Fibroblast of mammary gland (primary cell): Measurements from ENCODE around the gene KIF2A.
A peak's percentile ranks its signal among the peaks of the same experiment; 100 is the strongest.

Experiments used
- DNase-seq: peaks from one replicate; pipeline ENCODE4 v3.0.0-alpha.2; 2010; ENCODE audit warnings: low read depth
- H3K4me3 ChIP-seq: 2 replicates; pipeline ENCODE4 v1.5.1; 2011; ENCODE audit warnings: low read depth, mild to moderate bottlenecking, low read length, moderate library complexity; ENCODE audit not compliant: control insufficient read depth
- TF ChIP-seq, protein P1 (sequence below): conservative IDR thresholded peaks from 2 replicates; pipeline ENCODE4 v1.5.1; 2011; ENCODE audit warnings: low read depth, low read length, inconsistent platforms; ENCODE audit not compliant: control insufficient read depth, insufficient read depth

KIF2A gene

DNA sequence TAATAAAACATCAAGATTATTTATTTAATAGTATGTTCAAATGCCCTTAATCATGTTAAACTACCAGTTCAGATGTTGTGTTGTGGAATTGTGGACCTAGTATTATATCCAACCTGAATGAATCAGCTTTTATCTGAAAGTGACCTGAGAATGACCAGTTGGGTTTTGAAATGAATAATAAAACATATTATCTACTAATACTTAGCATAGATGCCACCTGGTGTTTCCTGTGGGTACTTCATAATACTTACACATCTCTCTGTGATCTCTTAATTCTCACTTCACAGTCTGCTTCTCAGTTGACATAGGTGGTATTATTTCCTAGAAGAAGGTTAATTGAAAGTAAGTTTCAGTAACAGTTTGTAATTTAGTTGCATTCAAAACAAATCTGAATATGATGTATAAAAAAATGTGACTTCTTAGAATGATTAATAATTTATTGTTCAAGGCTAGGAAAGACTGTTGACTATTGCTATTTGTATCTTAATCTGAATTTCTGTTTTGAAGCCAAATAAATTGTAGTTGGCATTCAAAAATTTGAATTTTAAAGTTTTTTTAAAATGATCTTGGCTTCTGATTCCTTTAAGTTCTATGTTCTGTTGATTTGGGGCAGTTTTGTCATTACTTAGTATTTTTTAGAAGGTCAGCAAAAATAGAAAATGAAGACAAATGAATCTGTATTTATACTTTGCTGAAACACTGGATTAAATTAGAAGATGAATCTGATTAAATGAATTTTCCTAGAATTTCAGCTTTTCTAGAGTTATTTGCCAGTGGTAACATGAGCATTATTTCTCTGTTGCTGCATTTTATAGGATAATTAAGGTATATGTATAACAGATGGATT, 48.2 kb downstream of the KIF2A start:
- peak; percentile 70 for DNase-seq

DNA sequence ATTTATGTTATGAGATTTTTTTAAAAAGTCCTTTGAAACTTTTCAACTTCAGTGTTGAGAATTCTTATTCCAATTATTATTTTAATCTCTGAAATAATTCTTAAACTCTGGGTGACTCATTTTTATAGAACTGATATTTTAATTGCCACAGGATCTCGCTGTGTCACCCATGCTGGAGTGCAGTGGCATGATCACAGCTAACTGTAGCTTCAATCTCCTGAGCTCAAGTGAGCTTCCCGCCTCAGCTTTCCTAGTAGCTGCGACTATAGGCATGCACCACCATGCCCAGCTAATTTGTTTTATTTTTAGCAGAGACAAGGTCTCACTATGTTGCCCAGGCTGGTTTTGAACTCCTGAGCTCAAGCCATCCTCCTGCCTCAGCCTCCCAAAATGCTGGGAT, 56.7 kb downstream of the KIF2A start:
- no peak for DNase-seq
- TF ChIP-seq, protein P1, sequence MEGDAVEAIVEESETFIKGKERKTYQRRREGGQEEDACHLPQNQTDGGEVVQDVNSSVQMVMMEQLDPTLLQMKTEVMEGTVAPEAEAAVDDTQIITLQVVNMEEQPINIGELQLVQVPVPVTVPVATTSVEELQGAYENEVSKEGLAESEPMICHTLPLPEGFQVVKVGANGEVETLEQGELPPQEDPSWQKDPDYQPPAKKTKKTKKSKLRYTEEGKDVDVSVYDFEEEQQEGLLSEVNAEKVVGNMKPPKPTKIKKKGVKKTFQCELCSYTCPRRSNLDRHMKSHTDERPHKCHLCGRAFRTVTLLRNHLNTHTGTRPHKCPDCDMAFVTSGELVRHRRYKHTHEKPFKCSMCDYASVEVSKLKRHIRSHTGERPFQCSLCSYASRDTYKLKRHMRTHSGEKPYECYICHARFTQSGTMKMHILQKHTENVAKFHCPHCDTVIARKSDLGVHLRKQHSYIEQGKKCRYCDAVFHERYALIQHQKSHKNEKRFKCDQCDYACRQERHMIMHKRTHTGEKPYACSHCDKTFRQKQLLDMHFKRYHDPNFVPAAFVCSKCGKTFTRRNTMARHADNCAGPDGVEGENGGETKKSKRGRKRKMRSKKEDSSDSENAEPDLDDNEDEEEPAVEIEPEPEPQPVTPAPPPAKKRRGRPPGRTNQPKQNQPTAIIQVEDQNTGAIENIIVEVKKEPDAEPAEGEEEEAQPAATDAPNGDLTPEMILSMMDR, result no peak
- H3K4me3 ChIP-seq, result no peak overlapping the region

More for the DNA sequence above, 48.2 kb downstream of the KIF2A start:
- TF ChIP-seq, protein P1, result peak; percentile 62
- H3K4me3 ChIP-seq, result no peak overlapping the region

DNA sequence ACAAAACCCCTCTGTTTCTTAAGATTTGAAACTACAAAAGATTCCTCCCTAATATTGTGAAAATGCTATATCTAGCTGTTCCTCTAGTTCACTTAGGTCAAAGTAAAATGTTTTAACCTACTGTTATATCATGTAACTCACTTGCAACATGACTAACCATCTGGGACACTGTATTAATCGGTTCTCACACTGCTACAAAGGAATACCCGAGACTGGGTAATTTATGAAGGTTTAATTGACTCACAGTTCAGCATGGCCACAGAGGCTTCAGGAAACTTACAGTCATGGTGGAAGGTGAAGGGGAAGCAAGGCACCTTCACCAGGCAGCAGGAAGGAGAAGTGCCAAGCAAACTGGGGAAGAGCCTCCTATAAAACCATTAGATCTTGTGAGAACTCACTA, 63.0 kb downstream of the KIF2A start:
- TF ChIP-seq, protein P1, result no peak
- no peak for DNase-seq
- no peak overlapping the region for H3K4me3 ChIP-seq

- H3K4me3 ChIP-seq, result no peak overlapping the region
- TF ChIP-seq, protein P1, result no peak
- no peak for DNase-seq
These were observed 65.4 kb downstream of the KIF2A start for GRCh38 chr5:62371409-62371808.

- TF ChIP-seq, protein P1, result no peak
- no peak overlapping the region for H3K4me3 ChIP-seq
- DNase-seq, result no peak
These were observed 66.6 kb downstream of the KIF2A start for GRCh38 chr5:62372600-62372999.

DNA sequence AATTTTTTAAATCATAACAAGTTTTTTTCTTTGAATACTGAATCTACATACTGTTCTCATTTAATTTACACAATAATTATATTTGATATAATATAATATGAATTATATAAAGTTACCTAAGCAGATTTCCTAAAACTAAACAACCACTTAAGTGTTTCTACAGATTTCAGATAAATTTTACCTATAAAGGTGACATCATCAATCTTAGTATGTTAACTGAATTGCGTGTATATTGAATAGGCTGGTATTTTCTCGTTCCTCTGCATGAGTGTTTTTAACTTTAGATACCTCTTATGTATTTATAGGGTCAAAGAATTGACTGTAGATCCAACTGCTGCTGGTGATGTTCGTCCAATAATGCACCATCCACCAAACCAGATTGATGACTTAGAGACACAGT, 67.4 kb downstream of the KIF2A start:
- H3K4me3 ChIP-seq, result no peak overlapping the region
- DNase-seq, result no peak
- TF ChIP-seq, protein P1, result no peak

GRCh38 chr5:62374090-62374489, 68.1 kb downstream of the KIF2A start:
- H3K4me3 ChIP-seq, result no peak overlapping the region
- TF ChIP-seq, protein P1, result no peak
- no peak for DNase-seq
